AG09319 (cell line): ENCODE data around the gene COL5A3.
"Not testable (repeated sequence)": the region's sequence is repeated elsewhere in the genome, so short reads cannot be mapped to it uniquely, and the experiment has no call there.

Source experiments
- DNase-seq: peaks from one replicate; pipeline ENCODE4 v3.0.0-alpha.2; 2010; ENCODE audit warnings: low read depth; ENCODE audit errors: extremely low read depth
- TF ChIP-seq, protein P1 (sequence below): IDR thresholded peaks from 2 replicates; pipeline ENCODE4 v1.5.1; 2011; ENCODE audit warnings: low read depth, mild to moderate bottlenecking, inconsistent platforms, low read length, moderate library complexity

COL5A3 gene

DNA sequence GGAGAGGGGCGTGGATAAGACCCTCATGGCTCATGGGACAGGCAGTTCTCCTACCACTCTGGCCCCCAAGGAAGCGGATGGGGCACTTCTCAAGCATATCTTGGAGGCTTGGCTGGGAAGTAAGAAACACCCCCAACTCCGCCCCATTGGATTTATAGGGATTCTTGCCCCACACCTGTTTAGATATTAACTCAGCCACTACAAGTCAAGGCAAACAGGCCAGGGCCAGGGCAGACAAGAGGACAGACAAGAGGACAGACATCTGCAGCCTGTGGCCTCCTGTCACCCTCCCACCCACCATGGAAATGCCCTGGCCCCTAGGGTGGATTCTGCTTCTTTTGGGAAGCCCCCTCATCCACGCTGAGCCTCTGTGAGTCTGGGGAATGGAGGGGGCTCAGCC, 27.1 kb upstream of the COL5A3 start:
- DNase-seq = no peak
- TF ChIP-seq, protein P1, sequence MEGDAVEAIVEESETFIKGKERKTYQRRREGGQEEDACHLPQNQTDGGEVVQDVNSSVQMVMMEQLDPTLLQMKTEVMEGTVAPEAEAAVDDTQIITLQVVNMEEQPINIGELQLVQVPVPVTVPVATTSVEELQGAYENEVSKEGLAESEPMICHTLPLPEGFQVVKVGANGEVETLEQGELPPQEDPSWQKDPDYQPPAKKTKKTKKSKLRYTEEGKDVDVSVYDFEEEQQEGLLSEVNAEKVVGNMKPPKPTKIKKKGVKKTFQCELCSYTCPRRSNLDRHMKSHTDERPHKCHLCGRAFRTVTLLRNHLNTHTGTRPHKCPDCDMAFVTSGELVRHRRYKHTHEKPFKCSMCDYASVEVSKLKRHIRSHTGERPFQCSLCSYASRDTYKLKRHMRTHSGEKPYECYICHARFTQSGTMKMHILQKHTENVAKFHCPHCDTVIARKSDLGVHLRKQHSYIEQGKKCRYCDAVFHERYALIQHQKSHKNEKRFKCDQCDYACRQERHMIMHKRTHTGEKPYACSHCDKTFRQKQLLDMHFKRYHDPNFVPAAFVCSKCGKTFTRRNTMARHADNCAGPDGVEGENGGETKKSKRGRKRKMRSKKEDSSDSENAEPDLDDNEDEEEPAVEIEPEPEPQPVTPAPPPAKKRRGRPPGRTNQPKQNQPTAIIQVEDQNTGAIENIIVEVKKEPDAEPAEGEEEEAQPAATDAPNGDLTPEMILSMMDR = no peak

DNA sequence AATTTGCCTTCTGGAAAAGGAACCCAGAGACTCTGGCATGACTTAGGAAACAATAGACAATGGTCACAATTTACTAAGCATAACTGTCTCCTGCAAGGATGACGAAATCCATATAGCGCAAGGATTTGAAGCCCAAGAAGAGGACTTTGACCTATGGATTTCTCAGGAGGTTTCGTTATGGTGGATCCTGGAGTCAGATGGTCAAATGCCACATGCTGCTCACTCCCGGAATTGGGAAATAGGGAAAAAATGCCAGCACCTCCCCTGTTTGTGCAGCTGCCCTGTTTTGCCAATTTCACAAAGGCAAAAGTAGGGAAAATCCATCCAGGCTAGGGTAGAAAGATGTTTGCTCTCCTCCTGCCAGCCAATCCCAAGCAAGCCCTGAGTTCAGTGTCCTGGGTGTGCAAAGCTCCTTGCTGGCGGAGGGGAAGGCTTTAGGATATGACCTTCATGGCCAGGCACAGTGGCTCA, 26.3 kb upstream of the COL5A3 start:
- no peak for DNase-seq
- TF ChIP-seq, protein P1 = no peak

DNA sequence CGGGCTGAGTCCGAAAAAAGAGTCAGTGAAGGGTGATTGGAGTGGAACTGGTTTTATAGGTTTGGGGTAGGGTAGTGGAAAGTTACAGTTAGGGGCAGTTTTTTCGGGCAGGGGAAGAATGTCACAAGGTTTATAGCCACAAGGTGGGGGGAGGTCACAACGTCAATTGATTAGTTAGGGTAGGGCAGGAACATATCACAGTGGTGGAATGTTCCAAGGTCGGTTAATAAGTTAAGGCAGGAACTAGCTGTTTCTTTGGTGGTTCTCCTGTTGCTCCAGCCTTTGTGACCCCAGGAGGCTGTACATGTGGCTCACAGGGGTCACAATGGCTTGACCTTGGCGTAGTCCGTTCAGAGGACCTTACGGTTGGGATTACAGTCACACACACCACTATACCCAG, 23.3 kb upstream of the COL5A3 start:
- TF ChIP-seq, protein P1 = no peak
- no peak for DNase-seq

DNA sequence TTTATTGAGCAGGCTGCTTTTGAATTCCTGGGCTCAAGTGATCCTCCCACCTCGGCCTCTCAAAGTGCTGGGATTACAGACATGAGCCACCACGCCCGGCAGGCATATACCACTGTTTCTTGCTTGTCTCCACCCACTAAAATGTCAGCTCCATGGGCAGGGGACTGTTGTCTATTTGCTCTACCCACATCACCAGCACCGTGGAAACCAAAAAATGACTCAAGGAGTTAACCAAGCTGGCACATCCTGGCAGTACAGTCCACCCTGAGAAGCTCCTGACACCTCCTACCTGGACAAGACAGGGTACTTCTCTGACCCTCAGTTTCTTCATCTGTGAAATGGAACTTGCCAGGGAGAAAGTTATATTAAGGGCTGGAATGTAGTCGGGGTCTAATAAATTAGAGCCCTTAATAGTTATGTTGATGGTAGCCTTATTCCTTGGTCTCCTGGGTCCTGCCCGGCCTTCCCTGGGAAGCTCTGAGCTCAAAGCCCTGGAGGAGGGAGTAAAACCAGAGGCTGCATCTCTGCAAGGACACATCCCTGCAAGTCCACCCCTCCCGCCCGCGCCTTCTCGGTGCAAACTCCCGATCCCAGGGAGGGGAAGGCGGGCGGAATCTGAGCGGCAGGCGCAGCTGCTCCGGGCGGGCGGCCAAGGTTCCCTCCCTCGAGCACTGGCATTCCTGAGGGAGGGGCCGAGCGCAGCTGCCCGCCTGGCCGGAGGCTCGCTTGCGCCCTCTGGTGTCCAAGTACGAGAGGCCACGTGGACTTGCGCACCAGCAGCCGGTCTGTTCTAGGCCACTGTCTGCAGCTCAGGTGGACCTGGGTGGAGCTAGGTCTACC, 17.1 kb upstream of the COL5A3 start:
- DNase-seq = peak; percentile 85
- TF ChIP-seq, protein P1 = peak; percentile 87

DNA sequence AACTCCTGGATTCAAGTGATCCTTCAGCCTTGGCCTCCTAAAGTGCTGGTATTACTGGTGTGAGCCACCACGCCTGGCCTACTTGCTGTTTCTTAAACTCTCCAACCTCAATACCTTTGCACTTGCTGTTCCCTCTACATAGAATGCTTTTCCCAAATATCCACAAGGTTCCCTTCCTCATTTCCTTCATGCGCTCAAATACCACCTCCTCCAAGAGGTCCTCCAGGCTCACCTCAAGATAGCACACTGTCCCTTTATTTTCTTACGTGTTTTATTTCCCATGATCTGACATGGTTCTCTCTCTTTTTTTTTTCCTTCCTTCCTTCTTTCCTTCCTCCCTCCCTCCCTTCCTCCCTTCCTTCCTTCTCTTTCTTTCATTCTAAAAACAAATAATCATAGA, 16.4 kb upstream of the COL5A3 start:
- DNase-seq = no peak
- TF ChIP-seq, protein P1 = no peak

DNA sequence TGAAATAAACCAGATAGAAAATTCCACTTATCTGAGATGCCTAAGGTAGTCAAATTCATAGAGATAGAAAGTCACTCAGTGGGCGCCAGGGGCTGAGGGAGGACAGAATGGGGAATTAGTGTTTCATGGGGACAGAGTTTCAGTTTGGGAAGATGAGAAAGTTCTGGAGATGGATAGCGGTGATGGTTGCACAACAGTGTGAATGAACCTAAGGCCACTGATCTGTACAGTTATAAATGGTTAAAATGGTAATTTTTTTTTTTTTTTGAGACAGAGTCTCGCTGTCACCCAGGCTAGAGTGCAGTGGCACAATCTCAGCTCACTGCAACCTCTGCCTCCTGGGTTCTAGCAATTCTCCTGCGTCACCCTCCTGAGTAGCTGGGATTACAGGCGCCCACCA, 12.8 kb upstream of the COL5A3 start:
- DNase-seq = not testable (repeated sequence)

DNA sequence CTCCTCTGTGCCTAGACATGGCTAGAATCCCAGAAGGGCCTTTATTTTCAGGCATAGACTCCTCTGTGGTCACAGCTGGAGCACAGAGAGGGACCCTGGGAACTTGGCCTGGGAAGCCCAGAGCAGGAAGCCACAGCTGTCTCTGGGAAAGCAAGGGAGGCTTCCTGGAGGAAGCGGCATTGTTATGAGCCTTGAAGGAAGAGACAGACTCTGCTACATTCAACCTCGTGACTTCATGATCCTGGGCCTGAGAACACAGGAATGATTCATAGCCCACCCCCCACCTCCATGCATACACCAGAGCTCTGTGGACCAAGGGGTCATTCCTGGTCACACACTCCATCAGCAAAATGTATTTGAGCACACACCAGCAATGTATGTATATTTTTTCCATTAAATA, 11.6 kb upstream of the COL5A3 start:
- TF ChIP-seq, protein P1 = no peak
- DNase-seq = no peak

DNA sequence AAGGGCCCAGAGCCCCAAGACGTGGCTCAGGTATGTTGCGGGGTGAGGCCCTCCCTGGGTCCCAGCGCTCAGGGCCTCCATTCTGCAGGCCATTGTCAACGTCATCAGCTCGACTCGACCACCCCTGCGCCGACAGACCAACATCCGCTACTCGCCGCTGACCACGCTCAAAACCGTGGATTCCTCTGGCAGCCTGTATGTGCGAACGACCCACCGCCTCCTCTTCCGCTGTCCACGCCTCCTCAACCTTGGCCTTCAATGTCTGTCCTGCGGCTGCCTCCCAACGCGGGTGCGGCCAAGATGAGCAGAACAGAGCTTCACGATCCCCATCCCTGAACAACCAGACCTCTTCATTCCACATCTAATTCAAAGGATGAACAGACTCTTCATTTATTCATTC, 11.1 kb upstream of the COL5A3 start:
- no peak for DNase-seq

More for the DNA sequence above, 11.1 kb upstream of the COL5A3 start:
- TF ChIP-seq, protein P1 = no peak
